Glutamatergic neuron (in vitro differentiated cells): ENCODE data around the gene FAT2. TPM values are rescaled to one million over a fixed set of nuclear protein-coding genes. Genes with fewer than 3 reads are reported as not detected.
"Not testable (repeated sequence)": the region's sequence is repeated elsewhere in the genome, so short reads cannot be mapped to it uniquely, and the experiment has no call there.

Experiments used
- DNase-seq: peaks from one replicate; pipeline ENCODE4 v3.0.0; 2022
- H3K27ac Mint-ChIP-seq: one replicate; pipeline ENCODE4 v1.8.0; 2020; ENCODE audit warnings: mild to moderate bottlenecking, mixed read lengths, inconsistent platforms; ENCODE audit not compliant: unreplicated experiment
- H3K27me3 Mint-ChIP-seq: one replicate; pipeline ENCODE4 v1.8.0; 2020; ENCODE audit warnings: mild to moderate bottlenecking, moderate library complexity, mixed read lengths, inconsistent platforms; ENCODE audit not compliant: unreplicated experiment
- H3K36me3 Mint-ChIP-seq: one replicate; pipeline ENCODE4 v1.8.0; 2020; ENCODE audit warnings: mild to moderate bottlenecking, mixed read lengths, inconsistent platforms; ENCODE audit not compliant: unreplicated experiment
- H3K4me1 Mint-ChIP-seq: one replicate; pipeline ENCODE4 v1.8.0; 2020; ENCODE audit warnings: mild to moderate bottlenecking, low read depth, mixed read lengths, inconsistent platforms; ENCODE audit not compliant: unreplicated experiment
- H3K4me3 Mint-ChIP-seq: one replicate; pipeline ENCODE4 v1.8.0; 2020; ENCODE audit warnings: mild to moderate bottlenecking, mixed read lengths, inconsistent platforms; ENCODE audit not compliant: unreplicated experiment
- H3K9me3 Mint-ChIP-seq: one replicate; pipeline ENCODE4 v1.8.0; 2020; ENCODE audit warnings: mild to moderate bottlenecking, moderate library complexity, mixed read lengths, inconsistent platforms; ENCODE audit not compliant: unreplicated experiment
- total RNA-seq: library from RNA; stranded (reverse); fragmentation: NEBNext Ultra II Directional; extraction: Animal tissue kit (Norgen Biotek cat#: 25700); gene quantifications from one replicate; pipeline ENCODE4 v1.2.1, GENCODE V29; 2021; ENCODE audit not compliant: unreplicated experiment
- TF ChIP-seq, protein P1 (sequence below): fragments of 200-600 bp; sonication (generic); IDR thresholded peaks from one replicate; pipeline ENCODE4 v1.5.0; 2021; ENCODE audit not compliant: partially characterized antibody, unreplicated experiment

FAT2 gene
- total RNA-seq, 1 donor from 2014 or later = 0.02 TPM

DNA sequence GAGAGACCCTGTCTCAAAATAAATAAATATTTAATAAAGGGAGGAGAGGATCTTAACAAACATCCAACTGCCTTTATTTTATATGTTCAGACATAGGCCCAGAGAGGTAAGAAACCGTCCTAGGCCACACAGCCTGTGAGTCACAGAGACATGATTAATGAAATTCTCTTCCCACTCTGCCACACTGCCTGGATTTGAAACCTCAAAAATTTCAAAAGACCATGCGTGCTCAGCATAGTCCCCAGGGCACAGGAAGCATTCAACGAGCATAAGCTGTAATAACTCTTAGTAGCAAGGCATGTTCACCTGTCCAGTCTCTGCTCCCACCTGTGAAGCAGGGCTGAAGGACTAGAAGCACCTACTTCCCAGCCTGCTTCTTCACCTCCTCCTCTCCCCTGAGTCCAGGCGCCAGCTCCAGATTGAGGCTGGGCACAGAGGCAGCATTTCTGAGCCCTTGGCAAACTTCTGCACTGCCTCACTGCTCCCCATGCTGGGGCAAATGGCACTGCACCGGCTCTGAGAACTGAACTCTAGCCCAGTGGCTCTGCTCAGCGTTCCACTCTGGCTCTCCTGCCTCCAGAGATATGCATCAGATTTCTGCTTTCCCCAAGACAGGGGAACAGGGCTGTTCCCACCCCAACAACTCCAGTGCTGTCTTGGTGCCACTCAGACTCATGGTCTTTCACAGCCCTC, 1.1 kb downstream of the FAT2 start:
- Mint-ChIP-seq H3K4me1 (peaks cover 6% of the 10 kb centered on the region), H3K36me3 (no peaks in the 10 kb centered on the region), H3K27me3 (peaks cover 3% of the 10 kb centered on the region), H3K9me3 (no peaks in the 10 kb centered on the region), H3K4me3 (no peak overlapping the region), H3K27ac (no peak overlapping the region)
- no peak for DNase-seq
- TF ChIP-seq, protein P1, sequence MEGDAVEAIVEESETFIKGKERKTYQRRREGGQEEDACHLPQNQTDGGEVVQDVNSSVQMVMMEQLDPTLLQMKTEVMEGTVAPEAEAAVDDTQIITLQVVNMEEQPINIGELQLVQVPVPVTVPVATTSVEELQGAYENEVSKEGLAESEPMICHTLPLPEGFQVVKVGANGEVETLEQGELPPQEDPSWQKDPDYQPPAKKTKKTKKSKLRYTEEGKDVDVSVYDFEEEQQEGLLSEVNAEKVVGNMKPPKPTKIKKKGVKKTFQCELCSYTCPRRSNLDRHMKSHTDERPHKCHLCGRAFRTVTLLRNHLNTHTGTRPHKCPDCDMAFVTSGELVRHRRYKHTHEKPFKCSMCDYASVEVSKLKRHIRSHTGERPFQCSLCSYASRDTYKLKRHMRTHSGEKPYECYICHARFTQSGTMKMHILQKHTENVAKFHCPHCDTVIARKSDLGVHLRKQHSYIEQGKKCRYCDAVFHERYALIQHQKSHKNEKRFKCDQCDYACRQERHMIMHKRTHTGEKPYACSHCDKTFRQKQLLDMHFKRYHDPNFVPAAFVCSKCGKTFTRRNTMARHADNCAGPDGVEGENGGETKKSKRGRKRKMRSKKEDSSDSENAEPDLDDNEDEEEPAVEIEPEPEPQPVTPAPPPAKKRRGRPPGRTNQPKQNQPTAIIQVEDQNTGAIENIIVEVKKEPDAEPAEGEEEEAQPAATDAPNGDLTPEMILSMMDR = no peak

DNA sequence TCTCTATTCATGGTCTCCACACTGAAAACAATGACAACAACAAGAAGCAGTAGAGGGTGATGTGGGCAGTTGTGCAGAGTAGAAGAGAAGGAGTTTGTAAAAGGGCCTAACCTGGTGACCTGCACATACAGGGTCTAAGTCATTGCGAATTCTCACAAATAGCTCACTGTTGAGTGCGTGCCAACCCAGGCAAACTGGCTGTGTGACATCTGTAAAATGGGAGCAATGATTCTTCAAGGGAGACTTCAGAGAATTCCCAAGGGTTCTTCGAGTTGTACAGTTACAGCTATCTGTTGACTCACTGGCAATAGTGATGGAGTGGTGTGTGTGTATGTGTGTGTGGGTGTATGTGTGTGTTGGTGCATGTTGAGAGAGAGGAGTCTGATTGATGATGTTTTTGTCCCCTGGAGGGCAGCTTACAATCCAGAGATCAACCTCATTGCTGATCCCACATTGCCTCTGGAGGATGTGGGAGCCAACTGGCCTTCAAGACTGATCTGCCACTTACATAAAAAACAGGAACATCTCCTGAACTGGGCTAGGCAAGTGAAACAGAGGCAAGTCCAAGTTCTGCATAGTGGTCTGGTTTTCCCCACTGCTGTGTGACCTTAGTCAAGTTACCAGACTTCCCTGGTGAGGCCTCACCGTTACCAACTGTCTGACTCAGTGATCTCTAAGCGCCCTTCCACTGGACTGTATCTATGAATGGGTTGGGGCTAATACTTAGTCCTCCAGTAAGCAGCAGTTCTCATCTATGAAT, 3.2 kb downstream of the FAT2 start:
- TF ChIP-seq, protein P1 = no peak
- no peaks in the 10 kb centered on the region for H3K9me3 Mint-ChIP-seq
- H3K27me3 Mint-ChIP-seq = peaks cover 3% of the 10 kb centered on the region
- H3K4me3 Mint-ChIP-seq = no peak overlapping the region
- no peak for DNase-seq
- H3K36me3 Mint-ChIP-seq = no peaks in the 10 kb centered on the region
- no peaks in the 10 kb centered on the region for H3K4me1 Mint-ChIP-seq
- H3K27ac Mint-ChIP-seq = no peak overlapping the region

DNA sequence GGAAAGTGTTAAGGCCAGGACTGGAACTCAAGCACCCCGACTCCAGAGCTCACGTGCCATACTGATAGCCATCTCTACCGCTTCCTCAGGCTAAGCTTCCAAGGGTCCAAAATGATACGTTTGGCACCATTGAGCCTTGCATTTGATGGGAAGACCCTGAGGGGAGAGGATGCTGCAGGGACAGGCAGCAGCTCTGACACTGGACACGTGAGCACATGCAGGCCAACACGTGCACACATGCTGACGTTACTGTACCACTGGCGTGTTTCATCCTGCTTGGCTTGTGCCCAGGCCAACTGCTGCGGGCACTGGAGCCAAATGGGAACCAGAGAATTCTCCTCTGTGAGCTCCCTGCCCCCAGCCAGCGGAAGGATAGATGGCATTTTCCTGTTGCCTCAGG, 5.2 kb downstream of the FAT2 start:
- H3K4me1 Mint-ChIP-seq = peaks cover 11% of the 10 kb centered on the region
- H3K27ac Mint-ChIP-seq = no peak overlapping the region
- H3K36me3 Mint-ChIP-seq = no peaks in the 10 kb centered on the region
- no peak for DNase-seq
- peaks cover 2% of the 10 kb centered on the region for H3K27me3 Mint-ChIP-seq
- H3K4me3 Mint-ChIP-seq = no peak overlapping the region
- TF ChIP-seq, protein P1 = no peak
- H3K9me3 Mint-ChIP-seq = no peaks in the 10 kb centered on the region

DNA sequence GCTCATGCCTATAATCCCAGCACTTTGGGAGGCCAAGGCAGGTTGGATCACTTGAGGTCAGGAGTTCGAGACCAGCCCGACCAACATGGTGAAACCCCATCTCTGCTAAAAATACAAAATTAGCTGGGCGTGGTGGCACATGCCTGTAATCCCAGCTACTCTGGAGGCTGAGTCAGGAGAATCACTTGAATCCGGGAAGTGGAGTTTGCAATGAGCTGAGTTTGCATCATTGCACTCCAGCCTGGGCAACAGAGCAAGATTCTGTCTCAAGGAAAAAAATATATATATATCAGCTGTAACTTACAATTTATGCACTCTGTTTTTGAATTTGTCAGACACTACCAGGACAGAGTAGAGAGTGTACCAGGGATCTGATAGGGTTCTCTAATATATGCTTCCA, 5.8 kb downstream of the FAT2 start:
- DNase-seq, H3K27ac Mint-ChIP-seq, H3K27me3 Mint-ChIP-seq, H3K9me3 Mint-ChIP-seq, H3K36me3 Mint-ChIP-seq, H3K4me3 Mint-ChIP-seq: not testable (repeated sequence)
- peaks cover 11% of the 10 kb centered on the region for H3K4me1 Mint-ChIP-seq

DNA sequence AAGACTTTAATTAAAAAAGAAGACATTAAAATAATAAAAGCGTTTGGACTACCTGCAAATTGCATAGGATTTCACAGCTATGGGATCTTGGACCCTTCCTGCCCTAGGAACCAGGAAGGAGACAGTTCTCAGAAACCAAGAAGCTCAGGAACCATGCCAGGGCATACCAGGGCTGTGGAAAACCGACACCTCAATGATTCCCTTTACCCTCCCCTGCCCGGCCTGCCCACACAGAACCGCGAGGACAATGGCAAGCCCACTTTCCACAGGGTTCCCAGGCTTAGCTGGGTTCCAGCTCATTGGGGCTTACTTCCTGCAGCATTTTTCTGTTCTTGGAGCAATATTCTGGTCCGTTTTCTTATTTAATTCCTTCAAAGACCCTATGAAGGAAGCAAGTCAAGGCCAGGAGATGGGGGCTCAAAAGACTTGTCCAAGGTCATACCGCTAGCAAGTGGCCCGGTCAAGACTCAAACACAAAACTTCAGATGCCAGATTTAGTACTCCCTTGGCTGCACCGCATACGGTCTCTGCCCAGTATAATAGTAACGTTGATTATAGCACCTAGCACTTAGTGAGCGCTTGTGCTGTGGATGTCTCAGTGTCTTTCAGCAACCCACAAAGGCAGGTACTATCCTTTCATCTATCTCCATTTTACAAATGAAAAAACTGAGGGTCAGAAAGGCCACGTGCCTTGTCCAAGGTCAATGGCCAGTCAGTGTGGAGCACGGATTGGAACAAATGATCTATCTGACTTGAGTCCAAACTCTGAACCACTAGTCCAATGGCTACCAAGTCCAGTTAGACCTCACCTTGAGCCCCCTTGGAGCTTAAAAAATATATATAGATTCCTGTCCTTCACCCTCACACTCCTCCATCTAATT, 6.8 kb downstream of the FAT2 start:
- TF ChIP-seq, protein P1 = no peak
- no peaks in the 10 kb centered on the region for H3K27me3 Mint-ChIP-seq
- no peak overlapping the region for H3K4me3 Mint-ChIP-seq
- DNase-seq = no peak
- no peak overlapping the region for H3K27ac Mint-ChIP-seq
- H3K36me3 Mint-ChIP-seq = no peaks in the 10 kb centered on the region
- no peaks in the 10 kb centered on the region for H3K9me3 Mint-ChIP-seq
- H3K4me1 Mint-ChIP-seq = peaks cover 11% of the 10 kb centered on the region
